ENCODE data around the gene ZBTB16.

Gene ZBTB16

DNA sequence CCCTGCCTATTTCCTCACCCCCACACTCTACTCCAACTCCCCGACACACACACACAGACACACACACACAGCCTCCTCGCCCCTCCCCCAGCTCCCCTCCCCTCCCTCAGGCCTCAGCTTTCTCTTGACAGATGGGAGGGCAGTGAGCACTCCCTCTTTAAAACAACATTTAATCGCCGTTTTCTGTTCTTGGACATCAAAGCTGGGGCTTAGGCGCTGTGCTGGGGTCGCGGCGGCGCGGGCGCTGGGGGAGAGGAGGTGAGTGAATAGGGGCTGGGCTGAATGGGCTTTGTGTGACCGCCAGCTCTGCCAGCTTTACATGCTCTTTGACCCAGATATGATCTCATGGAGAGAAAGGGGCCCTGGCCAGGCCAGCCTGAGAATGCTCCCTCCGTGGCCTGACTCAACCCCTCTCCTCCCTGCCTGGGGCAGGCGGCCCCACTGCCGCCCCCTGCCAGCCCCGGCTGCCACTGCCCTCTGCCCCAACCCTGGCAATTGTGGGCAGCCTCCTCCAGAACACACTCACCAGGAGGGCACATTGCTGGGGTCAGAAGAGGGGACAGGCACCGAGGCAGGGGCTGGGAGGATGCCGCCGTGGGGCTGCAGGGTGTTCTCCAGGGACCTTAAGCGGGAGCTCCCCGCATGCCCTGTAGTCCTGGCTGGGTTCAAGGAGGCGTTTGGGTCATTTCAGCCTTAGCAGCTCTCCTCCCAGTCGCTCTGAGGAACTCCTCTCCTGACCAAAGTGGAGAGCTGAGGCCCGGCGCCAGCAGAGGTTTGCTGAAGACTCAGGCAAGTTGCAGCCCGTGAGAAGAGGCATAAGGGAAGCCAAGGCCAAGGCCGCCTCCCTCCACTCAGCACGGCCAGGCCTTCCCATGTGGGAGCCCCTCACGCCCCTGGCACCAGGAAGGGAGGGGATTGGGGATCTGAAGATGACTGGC, 198.4 kb downstream of the ZBTB16 start:
- H3K4me3 ChIP-seq (replicated peaks in 1 of 2; ENCODE audit: low read depth in 2 of 2, low read length in 2 of 2), result peak overlapping the region in 1 of 2 donors; percentile 1
- TF ChIP-seq, protein P1, sequence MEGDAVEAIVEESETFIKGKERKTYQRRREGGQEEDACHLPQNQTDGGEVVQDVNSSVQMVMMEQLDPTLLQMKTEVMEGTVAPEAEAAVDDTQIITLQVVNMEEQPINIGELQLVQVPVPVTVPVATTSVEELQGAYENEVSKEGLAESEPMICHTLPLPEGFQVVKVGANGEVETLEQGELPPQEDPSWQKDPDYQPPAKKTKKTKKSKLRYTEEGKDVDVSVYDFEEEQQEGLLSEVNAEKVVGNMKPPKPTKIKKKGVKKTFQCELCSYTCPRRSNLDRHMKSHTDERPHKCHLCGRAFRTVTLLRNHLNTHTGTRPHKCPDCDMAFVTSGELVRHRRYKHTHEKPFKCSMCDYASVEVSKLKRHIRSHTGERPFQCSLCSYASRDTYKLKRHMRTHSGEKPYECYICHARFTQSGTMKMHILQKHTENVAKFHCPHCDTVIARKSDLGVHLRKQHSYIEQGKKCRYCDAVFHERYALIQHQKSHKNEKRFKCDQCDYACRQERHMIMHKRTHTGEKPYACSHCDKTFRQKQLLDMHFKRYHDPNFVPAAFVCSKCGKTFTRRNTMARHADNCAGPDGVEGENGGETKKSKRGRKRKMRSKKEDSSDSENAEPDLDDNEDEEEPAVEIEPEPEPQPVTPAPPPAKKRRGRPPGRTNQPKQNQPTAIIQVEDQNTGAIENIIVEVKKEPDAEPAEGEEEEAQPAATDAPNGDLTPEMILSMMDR (IDR thresholded peaks at IDR 0.05; ENCODE audit: low read depth, low read length), result peak; percentile 53
- DNase-seq (ENCODE audit: low read depth in 2 of 2), result peak; percentile 76 to 81

DNA sequence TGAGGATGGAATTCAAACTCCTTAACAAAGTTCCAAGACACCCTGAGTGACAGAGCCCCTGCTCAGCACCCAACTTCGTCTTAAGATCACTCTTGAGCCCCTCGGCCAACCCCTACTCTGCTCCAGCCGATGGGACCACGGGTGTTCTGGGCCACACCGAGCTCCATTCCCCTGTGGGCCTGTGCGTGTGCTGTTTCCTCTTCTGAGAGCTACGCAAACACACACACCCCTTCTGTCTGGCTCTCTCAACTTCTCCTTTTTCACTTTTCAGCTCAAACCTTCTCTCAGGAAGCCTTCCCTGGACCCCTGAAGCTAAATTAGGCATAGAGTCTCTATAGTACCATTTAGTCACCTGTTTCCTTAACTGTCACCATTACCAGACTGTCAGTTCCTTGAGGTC, 199.2 kb downstream of the ZBTB16 start:
- DNase-seq (ENCODE audit: low read depth in 2 of 2), result no peak
- TF ChIP-seq, protein P1 (IDR thresholded peaks at IDR 0.05; ENCODE audit: low read depth, low read length), result no peak

DNA sequence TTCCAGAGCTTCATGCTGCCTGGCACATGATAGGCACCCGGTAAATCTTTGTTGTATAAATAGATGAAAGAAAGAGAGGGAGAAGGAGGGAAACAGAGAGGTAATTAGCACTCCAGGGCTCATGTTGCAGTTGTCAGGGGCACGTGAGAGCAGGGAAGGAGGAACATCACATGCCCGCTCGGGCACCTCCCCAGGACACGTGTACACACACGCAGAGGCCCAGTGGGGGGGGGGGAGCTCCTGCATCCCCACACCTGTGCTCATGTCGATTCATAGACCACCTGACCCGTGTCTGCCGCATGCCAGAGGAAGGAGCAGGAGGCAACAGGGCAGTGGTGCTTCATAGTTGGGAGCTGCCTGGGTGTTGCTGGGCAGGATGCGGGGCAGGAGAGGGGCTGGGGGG, 199.6 kb downstream of the ZBTB16 start:
- no peak for DNase-seq (ENCODE audit: low read depth in 2 of 2)
- H3K4me3 ChIP-seq (replicated peaks in 1 of 2; ENCODE audit: low read depth in 2 of 2, low read length in 2 of 2), result no peak overlapping the region
- TF ChIP-seq, protein P1 (IDR thresholded peaks at IDR 0.05; ENCODE audit: low read depth, low read length), result no peak

More for the DNA sequence above, 199.2 kb downstream of the ZBTB16 start:
- no peak overlapping the region for H3K4me3 ChIP-seq (replicated peaks in 1 of 2; ENCODE audit: low read depth in 2 of 2, low read length in 2 of 2)

DNA sequence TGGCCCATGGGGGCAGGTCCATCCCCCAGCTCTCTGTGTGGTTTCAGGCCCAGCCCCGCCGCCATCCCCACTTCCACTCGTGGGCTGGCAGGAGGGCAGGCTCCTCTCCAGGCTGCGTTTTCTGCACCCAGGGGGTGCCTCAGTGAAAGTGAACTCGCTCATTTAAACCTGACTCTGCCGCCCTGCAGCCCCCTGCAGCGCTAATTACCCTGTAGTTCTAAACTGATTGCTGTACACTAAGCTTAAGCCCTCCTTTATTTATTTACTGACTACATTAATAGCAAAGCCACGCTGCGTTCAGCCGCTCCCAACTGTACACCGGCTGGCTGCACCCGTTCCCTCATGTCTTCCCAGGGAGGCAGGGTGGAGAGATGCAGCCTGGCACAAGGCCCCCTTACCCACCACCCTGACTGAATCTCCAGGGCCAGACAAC, 200.1 kb downstream of the ZBTB16 start:
- TF ChIP-seq, protein P1 (IDR thresholded peaks at IDR 0.05; ENCODE audit: low read depth, low read length), result no peak
- no peak overlapping the region for H3K4me3 ChIP-seq (replicated peaks in 1 of 2; ENCODE audit: low read depth in 2 of 2, low read length in 2 of 2)
- DNase-seq (ENCODE audit: low read depth in 2 of 2), result no peak

DNA sequence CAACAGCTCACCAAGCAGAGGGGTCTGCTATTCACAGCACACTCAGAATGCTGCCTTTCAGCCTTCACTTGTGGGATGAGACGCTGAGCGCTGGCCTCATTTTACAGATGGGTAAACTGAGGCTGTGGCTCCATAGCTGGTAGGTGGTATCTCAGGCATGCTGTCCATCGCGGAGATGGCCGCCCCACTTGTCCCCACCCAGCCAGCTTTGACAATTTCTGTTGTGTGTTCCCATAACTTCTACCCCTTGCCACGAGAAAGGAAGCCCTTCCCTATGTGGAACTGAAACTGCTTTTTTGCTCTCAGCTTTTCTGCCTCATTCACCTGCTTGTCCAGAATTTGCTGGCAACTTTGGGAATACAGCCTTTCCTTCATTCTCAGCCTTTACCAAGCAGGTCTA, 200.6 kb downstream of the ZBTB16 start:
- TF ChIP-seq, protein P1 (IDR thresholded peaks at IDR 0.05; ENCODE audit: low read depth, low read length), result no peak
- no peak overlapping the region for H3K4me3 ChIP-seq (replicated peaks in 1 of 2; ENCODE audit: low read depth in 2 of 2, low read length in 2 of 2)
- no peak for DNase-seq (ENCODE audit: low read depth in 2 of 2)

DNA sequence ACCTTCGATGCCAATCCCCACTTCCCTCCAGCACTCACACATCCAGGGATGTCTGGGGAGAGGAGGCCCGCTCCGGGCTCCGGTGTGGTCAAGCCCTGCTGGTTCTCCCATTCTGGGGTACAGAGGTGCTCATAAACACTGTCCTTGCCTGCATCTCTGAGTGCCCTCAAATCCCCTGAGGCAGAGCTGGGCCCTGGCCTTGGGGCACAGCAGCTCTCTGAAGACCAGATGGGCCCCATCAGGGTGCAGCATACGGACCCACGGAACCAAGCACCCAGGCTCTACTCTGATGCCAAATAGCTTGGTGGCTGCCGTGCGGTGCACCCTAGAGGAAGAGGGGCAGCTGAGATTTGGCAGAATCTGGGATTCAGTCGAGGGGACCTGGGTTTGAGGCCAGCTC, 201.0 kb downstream of the ZBTB16 start:
- H3K4me3 ChIP-seq (replicated peaks in 1 of 2; ENCODE audit: low read depth in 2 of 2, low read length in 2 of 2), result no peak overlapping the region
- DNase-seq (ENCODE audit: low read depth in 2 of 2), result no peak
- TF ChIP-seq, protein P1 (IDR thresholded peaks at IDR 0.05; ENCODE audit: low read depth, low read length), result no peak

All from cardiac fibroblast (primary cell).